NCI-H146 (cell line): Measurements from ENCODE around the gene FBXL5.
A peak's percentile ranks its signal among the peaks of the same experiment; 100 is the strongest.
"Not testable (repeated sequence)": the region's sequence is repeated elsewhere in the genome, so short reads cannot be mapped to it uniquely, and the experiment has no call there.

Experiments used
- DNase-seq: peaks from one replicate; lab custom pipeline; 2025; lab: John Stamatoyannopoulos, UW

The FBXL5 gene

GRCh38 chr4:15651676-15652075 is 3.5 kb downstream of the FBXL5 start:
- no peak for DNase-seq

DNA sequence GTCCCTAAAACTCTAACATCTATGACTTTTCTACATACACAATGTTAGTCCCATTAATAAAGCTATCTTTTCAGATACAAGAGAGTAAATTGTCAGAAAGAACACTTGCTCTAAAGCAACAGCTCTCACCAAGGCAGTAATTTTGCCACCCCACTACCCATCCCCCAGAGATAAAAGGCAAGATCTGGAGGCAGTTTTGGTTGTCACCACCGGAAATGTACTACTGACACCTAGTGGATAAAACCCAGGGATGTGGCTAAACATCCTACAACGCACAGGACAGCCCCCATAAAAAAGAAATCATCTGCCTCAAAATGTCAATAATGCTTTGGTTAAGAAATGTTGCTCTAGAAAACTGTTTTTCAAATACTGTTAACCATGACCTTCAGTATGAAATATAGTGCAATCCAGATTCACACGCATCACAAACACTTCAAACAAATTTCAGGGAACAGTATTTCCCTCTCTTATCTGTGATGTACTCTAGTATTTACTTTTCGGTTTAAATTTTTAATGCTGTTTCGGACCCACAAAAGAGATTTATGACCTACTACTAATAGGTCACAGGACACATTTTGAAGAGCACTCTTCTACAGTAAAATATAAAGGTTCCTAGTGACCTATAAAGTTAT is 5.1 kb downstream of the FBXL5 start:
- DNase-seq = peak; percentile 62

GRCh38 chr4:15648600-15648999 is 6.6 kb downstream of the FBXL5 start:
- DNase-seq = no peak

DNA sequence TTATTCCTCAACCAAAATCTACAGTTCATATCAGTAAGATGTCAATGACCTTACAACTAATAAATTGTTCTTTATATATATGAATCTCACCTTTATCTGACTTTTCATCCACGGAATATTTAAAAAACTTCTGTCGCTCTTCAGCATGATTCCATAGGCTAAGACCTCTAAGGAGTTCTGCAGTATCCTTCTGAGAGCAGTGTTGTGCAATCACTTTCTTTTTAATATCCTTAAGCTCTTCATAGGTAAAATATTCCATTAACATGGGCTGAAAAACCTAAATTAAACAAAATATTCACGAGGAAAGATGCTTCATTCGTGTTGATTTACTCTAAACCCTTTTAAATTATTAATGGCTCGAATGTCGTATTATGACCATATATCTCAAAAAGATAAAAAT is 16.7 kb downstream of the FBXL5 start:
- no peak for DNase-seq

DNA sequence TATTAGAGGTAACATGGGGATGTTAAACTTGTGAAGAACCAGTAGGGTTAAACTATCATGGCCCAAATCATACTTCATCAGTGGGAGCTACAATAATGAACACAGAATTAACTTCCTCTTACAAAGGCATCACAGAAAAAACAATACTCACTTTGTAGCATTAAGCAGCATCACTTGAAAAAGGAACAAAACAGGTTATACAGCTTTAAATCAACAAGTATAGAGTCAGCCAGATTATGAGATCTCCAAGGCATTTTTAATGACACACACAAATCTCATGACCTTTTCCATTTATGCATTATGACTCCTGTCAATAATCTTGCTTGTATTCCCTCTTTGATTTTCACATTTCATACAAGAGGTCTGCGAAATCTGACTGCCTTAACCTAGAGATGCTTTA is 18.3 kb downstream of the FBXL5 start:
- no peak for DNase-seq

- not testable (repeated sequence) for DNase-seq
Observed at GRCh38 chr4:15617407-15617806, 37.8 kb downstream of the FBXL5 start.

DNA sequence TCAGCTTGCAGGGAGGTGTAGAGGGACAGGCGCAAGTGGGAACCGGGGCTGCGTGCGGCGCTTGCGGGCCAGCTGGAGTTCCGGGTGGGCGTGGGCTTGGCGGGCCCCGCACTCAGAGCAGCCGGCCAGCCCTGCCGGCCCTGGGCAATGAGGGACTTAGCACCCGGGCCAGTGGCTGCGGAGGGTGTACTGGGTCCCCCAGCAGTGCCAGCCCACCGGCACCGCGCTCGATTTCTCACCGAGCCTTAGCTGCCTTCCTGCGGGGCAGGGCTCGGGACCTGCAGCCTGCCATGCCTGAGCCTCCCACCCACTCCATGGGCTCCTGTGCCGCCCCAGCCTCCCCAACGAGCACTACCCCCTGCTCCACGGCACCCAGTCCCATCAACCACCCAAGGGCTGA is 40.3 kb downstream of the FBXL5 start:
- not testable (repeated sequence) for DNase-seq

DNA sequence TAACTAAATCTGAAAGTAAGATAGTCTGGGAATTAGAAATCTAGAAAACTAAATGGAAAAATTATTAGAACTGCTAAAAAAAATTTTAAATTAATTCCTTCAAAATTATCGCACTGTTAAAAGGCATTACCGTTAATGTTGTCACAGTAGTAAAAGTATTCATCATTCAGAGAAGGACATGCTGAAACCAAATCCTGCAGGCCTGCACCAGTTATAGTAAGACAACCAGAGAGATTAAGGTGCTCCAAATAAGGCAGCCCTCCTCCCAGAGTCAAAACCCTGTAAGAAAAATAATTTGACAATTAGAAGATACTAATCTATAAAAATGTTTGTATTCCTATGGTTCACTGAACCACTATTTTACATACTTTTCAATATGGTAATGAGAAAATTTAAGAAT is 43.0 kb downstream of the FBXL5 start:
- no peak for DNase-seq

GRCh38 chr4:15610855-15611254 is 44.3 kb downstream of the FBXL5 start:
- no peak for DNase-seq

- DNase-seq = no peak
Observed at GRCh38 chr4:15605537-15605936, 49.6 kb downstream of the FBXL5 start.

- DNase-seq = no peak
Observed at GRCh38 chr4:15601862-15602261, 53.3 kb downstream of the FBXL5 start.

GRCh38 chr4:15600176-15600575 is 55.0 kb downstream of the FBXL5 start:
- no peak for DNase-seq

DNA sequence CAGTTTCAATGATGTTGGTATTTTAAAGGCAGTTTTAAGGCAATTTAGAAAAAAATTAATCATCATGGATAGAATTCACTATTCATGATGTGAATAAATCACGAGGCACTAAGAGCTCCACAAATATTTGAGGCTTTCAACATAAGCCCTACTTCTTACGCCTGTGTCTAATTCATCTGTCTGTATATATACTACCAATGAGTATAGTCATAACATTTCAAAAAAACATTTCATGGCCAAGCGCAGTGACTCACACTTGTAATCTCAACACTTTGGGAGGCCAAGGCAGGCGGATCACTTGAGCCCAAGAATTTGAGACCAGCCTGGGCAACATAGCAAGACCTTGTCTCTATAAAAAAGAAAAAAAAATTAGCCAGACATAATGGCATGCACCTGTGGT is 56.5 kb downstream of the FBXL5 start:
- DNase-seq = no peak

GRCh38 chr4:15592799-15593198 is 62.4 kb downstream of the FBXL5 start:
- no peak for DNase-seq

GRCh38 chr4:15587649-15588048 is 67.5 kb downstream of the FBXL5 start:
- no peak for DNase-seq

GRCh38 chr4:15586066-15586465 is 69.1 kb downstream of the FBXL5 start:
- DNase-seq = no peak

- no peak for DNase-seq
Observed at GRCh38 chr4:15585331-15585730, 69.8 kb downstream of the FBXL5 start.

DNA sequence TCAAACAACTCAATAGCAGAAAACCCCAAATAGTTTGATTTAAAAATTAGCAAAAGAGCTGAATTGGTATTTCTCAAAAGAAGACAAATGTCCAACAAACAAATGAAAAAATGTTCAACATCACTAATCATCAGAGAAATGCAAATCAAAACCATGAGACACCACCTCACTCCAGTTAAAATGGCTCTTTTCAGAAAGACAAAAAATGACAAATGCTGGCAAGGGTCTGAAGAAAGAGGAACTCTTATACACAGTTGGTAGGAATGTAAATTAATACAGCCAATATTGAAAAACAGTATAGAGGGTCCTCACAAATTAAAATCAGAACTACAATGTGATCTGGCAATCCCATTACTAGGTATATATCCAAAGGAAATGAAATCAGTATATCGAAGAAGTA is 70.4 kb downstream of the FBXL5 start:
- no peak for DNase-seq

DNA sequence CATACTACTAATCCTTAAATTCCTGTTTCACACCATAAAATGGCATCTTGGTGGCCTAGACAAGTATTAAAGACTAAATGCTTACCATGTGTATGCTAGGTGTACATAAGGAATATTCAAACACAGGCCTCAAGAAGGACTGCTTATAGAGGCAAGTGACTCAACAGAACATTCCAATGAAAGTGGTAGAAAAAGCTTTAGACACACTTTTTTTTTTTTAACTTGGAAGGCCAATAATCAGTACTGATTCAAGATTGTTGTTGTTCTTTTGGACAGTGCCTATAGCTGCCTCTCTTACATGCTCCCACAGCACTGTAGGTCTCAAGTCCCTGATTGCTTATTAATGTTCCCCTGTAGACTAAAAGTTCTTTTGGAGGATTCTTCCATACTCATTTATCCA is 77.6 kb downstream of the FBXL5 start:
- no peak for DNase-seq

DNA sequence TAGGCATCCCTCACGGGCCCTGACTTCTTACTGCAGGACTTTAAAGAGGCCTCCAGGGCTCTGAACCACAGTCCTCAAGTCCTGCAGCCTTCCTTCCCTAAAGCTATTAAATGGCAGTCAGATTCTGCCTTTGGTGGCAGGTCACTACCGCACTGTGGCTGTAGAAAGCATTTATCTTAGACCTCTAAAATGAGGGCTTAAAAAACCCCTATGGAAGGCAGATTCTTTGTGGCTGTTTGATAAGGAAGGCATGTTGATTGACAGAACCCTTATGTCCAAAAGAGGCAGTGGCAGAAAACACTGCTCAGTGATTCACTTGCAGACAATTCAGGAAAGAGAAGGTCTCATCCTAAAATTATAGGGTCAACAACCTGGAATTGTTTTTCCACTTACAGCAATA is 79.2 kb downstream of the FBXL5 start:
- DNase-seq = no peak

DNA sequence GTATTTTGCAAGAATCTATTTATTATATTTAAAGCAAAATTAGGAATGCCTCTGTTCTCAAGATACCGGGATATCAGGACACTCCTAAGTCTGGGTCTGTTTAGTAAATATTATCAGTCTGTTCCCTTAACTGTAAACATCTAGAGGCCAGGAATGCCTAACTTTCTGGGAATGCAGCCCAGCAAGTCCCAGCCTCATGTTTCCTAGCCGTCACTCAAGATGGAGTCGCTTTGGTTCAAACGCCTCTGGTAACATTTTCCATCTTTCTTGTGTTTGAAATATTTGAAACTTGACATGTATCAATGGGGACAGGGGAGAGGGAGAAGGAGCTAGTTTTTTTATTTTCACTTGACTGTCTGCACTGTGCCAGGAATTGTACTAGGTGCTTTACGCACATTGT is 85.4 kb downstream of the FBXL5 start:
- no peak for DNase-seq

- no peak for DNase-seq
Observed at GRCh38 chr4:15568821-15569220, 86.3 kb downstream of the FBXL5 start.

DNA sequence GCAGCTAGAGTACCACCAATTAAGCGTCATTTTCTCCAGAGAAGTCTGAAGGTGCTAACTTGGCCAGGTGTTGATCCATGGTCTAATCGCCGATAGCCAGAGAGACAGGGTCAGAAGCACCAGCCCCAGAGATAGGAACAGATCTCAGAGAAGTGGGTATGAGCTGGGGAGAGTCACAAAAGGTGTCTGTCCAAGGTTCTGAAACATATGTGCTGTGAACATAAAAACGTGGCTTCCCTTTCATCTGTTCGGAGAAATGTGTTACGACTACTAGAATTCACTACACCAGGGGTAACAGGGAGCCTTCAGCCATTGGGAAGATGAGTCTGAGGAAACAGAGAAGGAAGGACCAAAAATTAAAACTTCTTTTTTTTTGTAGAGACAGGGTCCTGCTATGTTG is 91.3 kb downstream of the FBXL5 start:
- DNase-seq = no peak

- no peak for DNase-seq
Observed at GRCh38 chr4:15562623-15563022, 92.5 kb downstream of the FBXL5 start.

DNA sequence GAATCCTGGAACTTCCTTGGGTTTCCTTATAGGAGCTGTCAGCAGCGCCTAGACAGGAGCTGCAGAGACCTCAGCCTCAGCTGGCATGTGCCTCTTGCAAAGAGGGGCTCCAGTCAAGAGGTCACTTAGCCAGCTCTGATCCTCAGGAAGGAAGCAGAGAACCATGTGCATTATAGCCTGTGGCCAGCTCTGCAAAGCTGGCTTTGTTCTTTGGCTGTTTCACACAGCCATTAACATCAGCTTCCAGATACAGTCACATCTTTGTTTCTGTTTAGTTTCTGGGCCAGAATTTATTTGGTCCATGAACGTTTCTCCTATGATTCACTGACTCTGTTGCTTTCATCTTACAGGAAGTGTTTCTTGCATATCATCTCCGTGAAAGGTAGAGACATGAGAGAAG is 93.0 kb downstream of the FBXL5 start:
- DNase-seq = no peak
